ENCODE measurements around the gene DOCK1.

Gene DOCK1

GRCh38 chr10:126955934-126956711 lies 50.9 kb downstream of the DOCK1 start:
- no peak for DNase-seq

- no peak for DNase-seq
Measured at GRCh38 chr10:126956712-126957108, 51.5 kb downstream of the DOCK1 start.

DNA sequence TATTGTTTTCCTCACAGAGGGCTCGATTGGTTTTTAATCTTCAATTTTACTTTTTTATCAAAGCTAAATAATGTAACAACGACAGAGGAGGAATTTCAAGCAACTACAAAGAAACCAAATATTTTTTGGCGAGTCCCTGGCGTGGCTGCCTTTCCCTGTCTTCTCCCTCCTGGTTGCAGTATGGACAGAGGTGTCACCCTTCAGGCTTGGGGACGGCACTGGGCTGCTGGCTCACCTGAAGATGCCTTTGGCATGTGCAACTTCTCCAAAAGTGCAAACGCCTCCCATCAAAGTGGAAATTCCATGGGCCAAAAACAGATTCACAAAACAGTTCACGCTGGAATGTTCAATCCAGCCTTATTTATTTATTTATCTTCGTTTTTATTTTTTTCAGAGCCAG lies 51.9 kb downstream of the DOCK1 start:
- no peak for DNase-seq

DNA sequence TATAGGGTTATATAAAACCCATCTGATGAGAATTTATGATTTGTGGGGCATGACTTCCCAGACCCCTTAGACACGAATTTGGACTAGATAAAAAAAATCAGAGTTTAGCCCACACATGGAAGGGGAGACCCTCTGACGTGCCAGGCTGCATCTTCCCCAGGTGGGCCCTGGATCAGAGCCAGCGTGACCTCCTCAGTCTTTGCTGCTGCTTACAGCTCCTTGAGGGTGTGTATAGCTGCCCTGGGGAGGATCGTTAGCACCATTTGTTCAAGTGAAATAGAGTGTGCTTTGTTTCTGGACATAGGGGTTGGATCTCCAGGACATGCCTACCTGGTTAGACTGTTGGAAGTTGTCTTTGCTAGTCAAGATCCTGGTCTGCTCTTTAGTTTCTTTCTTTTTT lies 54.2 kb downstream of the DOCK1 start:
- no peak for DNase-seq

DNA sequence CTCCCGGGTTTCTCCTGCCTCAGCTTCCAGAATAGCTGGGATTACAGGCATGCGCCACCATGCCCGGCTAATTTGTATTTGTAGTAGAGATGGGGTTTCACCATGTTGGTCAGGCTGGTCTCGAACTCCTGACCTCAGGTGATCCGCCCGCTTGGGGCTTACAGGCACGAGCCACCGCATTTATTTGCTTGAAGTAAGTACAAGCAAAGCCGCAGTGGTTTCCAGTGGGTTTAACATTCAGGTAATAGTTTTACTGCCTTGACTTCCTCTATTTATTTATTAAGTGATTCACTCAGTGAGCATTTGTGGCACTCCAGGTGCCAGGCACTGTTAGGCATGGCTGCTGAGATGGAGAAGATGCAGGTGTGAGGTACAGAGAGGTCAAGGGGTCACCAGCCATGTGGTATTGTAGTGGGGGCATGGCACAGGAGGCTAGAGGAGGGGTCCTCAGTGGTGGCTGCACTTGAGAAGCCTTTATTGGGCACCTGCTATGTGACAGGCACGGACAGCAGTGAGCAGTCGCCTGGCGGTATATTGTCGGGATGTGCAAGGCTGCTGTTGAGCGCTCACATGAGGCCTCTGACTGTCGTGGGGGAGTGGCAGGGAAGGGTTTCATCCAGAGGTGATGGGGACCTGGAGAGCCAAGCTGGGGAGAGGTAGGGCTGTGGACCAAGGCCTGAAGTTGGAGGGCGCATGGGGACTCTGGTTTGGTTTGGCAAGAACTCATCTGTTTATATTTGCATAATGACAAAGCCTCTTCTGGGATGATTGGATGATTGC lies 54.9 kb downstream of the DOCK1 start:
- no peak for DNase-seq

- DNase-seq = no peak
Measured at GRCh38 chr10:126963354-126963753, 58.1 kb downstream of the DOCK1 start.

GRCh38 chr10:126964190-126964589 lies 59.0 kb downstream of the DOCK1 start:
- DNase-seq = no peak

DNA sequence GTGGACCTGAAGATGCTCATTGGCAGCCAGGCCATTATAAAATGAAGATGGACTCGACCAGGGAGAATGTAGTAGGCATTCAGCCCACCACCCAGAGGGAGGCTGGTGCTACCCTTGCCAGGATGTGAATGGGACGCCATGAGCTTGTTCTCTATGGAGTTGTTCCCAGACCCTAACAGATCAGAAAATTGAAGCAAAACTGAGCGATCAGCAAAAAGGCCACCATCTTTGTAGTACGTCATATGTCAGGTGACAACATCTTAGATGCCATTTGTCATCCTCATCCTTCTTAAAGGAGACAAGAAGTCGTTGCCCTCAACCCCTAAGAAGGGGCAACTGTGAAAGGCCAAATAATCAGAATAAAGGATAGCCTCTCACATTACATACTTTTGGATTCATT lies 61.7 kb downstream of the DOCK1 start:
- DNase-seq = no peak

- DNase-seq = no peak
Measured at GRCh38 chr10:126969310-126969709, 64.1 kb downstream of the DOCK1 start.

- DNase-seq = no peak
Measured at GRCh38 chr10:126972635-126973414, 67.6 kb downstream of the DOCK1 start.

DNA sequence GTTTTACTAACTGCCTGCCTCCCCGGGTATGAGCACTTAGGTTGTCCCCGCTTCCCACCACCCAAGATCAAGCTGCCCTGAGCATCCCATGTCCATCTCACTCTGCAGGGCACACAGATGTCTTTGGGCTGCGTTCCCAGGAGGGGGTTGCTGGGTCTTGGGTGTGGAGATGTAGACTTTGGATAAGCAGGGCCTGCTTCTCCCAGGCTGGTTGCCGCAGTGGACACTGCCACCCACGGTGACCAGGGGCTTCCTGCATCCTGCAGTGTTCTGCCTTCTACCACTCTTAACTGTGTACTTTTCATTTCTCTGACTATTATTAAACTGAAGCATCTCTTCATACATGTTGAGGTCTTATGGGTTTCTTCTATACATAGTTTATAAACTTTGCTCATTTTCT lies 70.0 kb downstream of the DOCK1 start:
- no peak for DNase-seq

GRCh38 chr10:126977216-126977615 lies 72.0 kb downstream of the DOCK1 start:
- no peak for DNase-seq

GRCh38 chr10:126979311-126979710 lies 74.1 kb downstream of the DOCK1 start:
- no peak for DNase-seq

- DNase-seq = no peak
Measured at GRCh38 chr10:126993208-126993607, 88.0 kb downstream of the DOCK1 start.

DNA sequence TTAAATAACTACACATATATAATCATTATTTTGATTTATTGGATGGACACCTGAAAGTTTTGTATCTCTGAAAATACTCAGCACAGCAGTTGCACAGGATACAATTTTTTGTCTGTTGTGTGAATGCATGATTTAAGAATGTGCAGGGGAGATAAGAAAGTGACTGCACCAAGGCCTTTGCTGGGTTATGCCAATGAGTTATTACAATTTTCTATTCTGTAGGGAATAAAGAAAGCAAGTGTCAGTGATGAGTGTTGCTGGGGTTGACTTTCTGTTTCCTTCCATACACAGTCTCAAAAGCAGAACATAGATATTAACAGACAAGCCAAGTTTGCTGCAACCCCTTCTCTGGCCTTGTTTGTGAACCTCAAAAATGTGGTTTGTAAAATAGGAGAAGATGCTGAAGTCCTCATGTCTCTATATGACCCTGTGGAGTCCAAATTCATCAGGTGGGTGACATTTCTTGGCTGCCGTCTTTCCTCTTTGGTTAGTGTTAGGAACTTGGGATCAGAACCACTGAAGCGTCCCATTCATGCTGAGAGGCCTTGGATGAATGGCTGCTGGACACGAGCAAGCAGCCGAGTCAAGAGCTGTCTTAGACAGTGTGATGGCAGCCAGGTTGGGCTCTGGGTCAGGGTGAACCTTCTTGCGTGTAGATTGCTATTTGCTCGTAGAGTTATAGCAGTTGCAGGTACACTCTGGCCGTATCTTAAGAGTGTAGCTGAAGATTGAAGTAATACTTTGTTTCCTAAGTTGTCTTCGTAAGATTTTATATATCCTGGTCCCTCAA lies 92.8 kb downstream of the DOCK1 start:
- no peak for DNase-seq

DNA sequence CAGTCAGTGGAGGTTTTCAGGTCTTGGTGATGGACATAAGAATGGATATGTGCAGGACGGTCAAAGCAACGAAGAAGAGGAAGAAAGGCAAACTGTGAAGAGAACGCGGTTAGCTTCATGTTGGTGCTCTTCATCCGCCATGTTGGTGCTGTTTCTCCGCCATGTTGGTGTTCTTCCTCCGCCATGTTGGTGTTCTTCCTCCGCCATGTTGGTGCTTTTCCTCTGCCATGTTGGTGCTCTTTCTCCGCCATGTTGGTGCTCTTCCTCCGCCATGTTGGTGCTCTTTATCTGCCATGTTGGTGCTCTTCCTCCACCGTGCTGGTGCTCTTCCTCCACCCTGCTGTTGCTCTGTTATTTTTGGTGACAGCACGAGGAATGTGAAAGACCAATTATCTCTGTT lies 95.4 kb downstream of the DOCK1 start:
- DNase-seq = no peak

- no peak for DNase-seq
Measured at GRCh38 chr10:127003032-127003685, 97.9 kb downstream of the DOCK1 start.

DNA sequence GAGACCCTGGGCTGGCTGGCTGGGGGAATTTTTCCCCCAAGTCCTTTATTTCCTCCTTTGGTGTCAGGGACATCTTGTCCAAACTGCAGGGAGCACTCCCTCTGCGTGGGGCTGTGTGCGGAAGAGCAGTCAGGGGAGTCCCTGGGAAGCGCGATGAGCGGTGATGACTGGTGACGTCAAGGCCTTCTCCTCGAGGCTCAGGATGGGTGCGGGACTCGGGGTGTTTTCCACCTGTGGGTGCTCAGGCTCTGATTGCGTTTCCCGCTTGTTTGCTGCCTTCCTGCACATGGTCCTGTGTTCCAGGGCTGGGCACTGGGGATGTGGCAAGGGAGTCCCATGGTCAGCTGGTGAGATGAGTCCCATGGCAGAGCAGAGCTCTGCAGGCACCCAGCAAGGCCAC lies 101.2 kb downstream of the DOCK1 start:
- no peak for DNase-seq

DNA sequence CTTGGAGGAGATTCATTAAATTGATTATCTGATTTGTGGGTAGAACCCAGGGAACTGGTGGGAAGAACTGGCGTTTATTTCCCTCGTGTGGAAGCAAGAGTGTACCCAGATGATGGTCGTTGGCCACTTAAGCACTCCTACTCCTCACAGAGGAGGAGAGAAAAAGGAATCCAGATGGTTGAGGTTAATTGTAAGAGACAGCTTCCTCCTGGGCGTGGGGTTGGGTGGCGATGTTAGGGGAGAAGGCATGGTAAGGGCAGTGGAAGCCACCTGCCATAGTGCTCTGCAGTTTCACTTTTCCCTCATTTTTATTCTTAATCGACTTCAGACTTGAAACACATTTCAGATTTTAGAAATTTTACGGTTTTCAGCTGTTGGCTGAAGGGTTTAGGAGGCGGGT lies 104.1 kb downstream of the DOCK1 start:
- DNase-seq = no peak

GRCh38 chr10:127011174-127011573 lies 105.9 kb downstream of the DOCK1 start:
- no peak for DNase-seq

DNA sequence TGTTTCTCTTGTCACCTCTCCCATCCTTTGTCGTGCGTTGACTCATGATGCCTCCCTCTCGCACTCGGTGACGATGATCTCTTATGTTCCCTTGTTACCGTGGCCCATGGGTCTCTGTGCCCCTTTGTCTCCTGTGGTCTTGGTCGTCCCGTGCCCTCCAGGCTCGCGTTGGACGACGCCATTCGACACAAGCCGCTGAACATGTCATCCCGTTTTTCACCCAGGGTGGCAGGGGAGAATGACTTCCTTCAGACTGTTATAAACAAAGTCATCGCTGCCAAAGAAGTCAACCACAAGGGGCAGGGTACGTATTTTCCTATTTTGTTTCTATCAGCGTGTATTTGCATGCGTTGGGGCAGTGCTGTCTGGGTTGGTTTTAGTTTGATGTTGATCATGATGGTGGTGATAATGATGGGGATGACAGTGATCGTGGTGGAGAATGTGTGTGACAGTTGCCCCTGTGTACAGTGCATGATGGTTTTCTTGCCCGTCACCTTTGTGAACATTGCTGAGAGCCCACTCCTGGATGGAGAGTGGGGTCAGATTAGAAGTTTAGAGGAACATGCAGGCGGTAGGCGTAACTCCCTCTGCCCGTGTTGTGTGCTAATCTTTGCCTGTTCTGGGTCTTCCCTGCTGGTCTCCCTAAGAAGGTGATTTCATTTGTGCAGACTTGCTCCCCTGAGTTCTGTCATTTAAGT lies 107.0 kb downstream of the DOCK1 start:
- no peak for DNase-seq

DNA sequence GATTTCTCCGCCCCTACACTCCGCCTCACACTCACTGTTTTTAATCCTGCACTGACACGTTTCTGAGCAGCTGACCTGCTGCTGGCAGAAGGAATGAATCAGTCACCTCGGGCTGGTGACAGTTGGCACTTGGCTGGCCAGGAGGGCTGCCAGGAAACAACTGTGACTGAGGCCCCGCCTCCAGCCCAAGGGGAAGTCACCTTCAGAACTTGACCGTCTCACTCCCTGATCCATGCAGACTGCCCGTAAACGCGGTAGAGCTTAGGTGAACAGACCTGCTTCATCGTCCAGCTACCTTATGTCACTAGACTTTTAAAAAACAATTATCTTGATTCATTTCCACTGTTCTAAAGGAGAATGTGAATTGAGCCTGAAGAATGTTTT lies 107.5 kb downstream of the DOCK1 start:
- DNase-seq = no peak

Measured in activated CD8-positive, alpha-beta memory T cell treated with anti-CD3 and anti-CD28 coated beads for 24 hours (primary cell).